DOHH2 (cell line): ENCODE results near the gene CASS4.

Experiments
- H3F3A ChIP-seq: fragments of 200-600 bp; sonication (generic), shearing (Covaris generic); 2 replicates; pipeline ENCODE4 v1.6.0; 2016; ENCODE audit warnings: antibody characterized with exemption, mild to moderate bottlenecking; ENCODE audit not compliant: control insufficient read depth, insufficient read depth
- H3K27ac ChIP-seq: fragments of 200-600 bp; sonication (generic); 2 replicates; pipeline ENCODE4 v1.5.1; 2014; ENCODE audit warnings: low read depth, mild to moderate bottlenecking, low read length, moderate library complexity
- H3K27me3 ChIP-seq: fragments of 200-600 bp; sonication (generic); 2 replicates; pipeline ENCODE4 v1.6.1; 2014; ENCODE audit warnings: mild to moderate bottlenecking, low read length, mixed read lengths; ENCODE audit not compliant: control insufficient read depth
- H3K36me3 ChIP-seq: fragments of 200-600 bp; sonication (generic); 2 replicates; pipeline ENCODE4 v1.6.1; 2014; ENCODE audit warnings: mild to moderate bottlenecking, low read length, moderate library complexity, mixed read lengths; ENCODE audit not compliant: control insufficient read depth
- H3K4me1 ChIP-seq: fragments of 200-600 bp; sonication (generic); 2 replicates; pipeline ENCODE4 v1.6.1; 2014; ENCODE audit warnings: mild to moderate bottlenecking, low read length, mixed read lengths; ENCODE audit not compliant: control insufficient read depth
- H3K4me2 ChIP-seq: fragments of 200-600 bp; sonication (generic); 2 replicates; pipeline ENCODE4 v1.6.0; 2014; ENCODE audit warnings: mild to moderate bottlenecking, low read length, moderate library complexity
- H3K4me3 ChIP-seq: fragments of 200-600 bp; sonication (generic); 2 replicates; pipeline ENCODE4 v1.5.1; 2014; ENCODE audit warnings: mild to moderate bottlenecking, low read length, mixed read lengths
- H3K79me2 ChIP-seq: fragments of 200-600 bp; sonication (generic); 2 replicates; pipeline ENCODE4 v1.6.1; 2014; ENCODE audit warnings: mild to moderate bottlenecking, low read length, mixed read lengths; ENCODE audit not compliant: control insufficient read depth
- H3K9me2 ChIP-seq: fragments of 200-600 bp; sonication (generic); replicated peaks from 2 replicates; pipeline ENCODE4 v1.6.1; 2014; ENCODE audit warnings: mild to moderate bottlenecking, low read length, mixed read lengths; ENCODE audit not compliant: control insufficient read depth
- H3K9me3 ChIP-seq: fragments of 200-600 bp; sonication (generic); 2 replicates; pipeline ENCODE4 v1.6.1; 2014; ENCODE audit warnings: antibody characterized with exemption, low read length, mixed read lengths; ENCODE audit not compliant: control insufficient read depth, insufficient read depth
- H4K20me1 ChIP-seq: fragments of 200-600 bp; sonication (generic); 2 replicates; pipeline ENCODE4 v1.6.0; 2014; ENCODE audit warnings: low read depth, mild to moderate bottlenecking, antibody characterized with exemption, low read length, moderate library complexity; ENCODE audit not compliant: control insufficient read depth, insufficient read depth
- CTCF ChIP-seq: fragments of 200-600 bp; sonication (generic); IDR thresholded peaks from one replicate; pipeline ENCODE4 v1.5.1; 2014; ENCODE audit warnings: antibody characterized with exemption, mild to moderate bottlenecking, low read depth, low read length; ENCODE audit not compliant: poor library complexity, severe bottlenecking
- EZH2phosphoT487 ChIP-seq: fragments of 200-600 bp; sonication (generic); IDR thresholded peaks from 2 replicates; pipeline ENCODE4 v1.6.1; 2017; ENCODE audit warnings: borderline replicate concordance, mild to moderate bottlenecking, antibody characterized with exemption, low read length, moderate library complexity, mixed read lengths

Gene CASS4

GRCh38 chr20:56392881-56393482 is 19.1 kb upstream of the CASS4 start:
- H4K20me1 ChIP-seq, result peaks cover 6% of the 10 kb centered on the region; the same call in 1 of the 2 replicates
- H3K27ac ChIP-seq, result peak overlapping the region; percentile 84
- no peaks in the 10 kb centered on the region for H3K9me3 ChIP-seq
- no peaks in the 10 kb centered on the region for H3K27me3 ChIP-seq
- peak overlapping the region; percentile 97 for H3K4me3 ChIP-seq
- peaks cover 90% of the 10 kb centered on the region for H3K36me3 ChIP-seq
- no peaks in the 10 kb centered on the region for H3K9me2 ChIP-seq
- H3K4me1 ChIP-seq, result peaks cover 31% of the 10 kb centered on the region
- peaks cover 6% of the 10 kb centered on the region for H3F3A ChIP-seq
- H3K79me2 ChIP-seq, result peaks cover 89% of the 10 kb centered on the region
- no peak for TF ChIP-seq CTCF
- H3K4me2 ChIP-seq, result peak overlapping the region; percentile 72

- Histone ChIP-seq H3K36me3 (peaks cover 90% of the 10 kb centered on the region), H3K79me2 (peaks cover 82% of the 10 kb centered on the region)
Measured at GRCh38 chr20:56393653-56394052, 18.4 kb upstream of the CASS4 start.

GRCh38 chr20:56395166-56395565 is 16.9 kb upstream of the CASS4 start:
- H3K79me2 ChIP-seq, result peaks cover 82% of the 10 kb centered on the region
- no peak overlapping the region for H3K4me2 ChIP-seq
- no peak for TF ChIP-seq EZH2phosphoT487
- no peak for TF ChIP-seq CTCF

More at GRCh38 chr20:56393653-56394052, 18.4 kb upstream of the CASS4 start:
- Histone ChIP-seq H3K27me3 (no peaks in the 10 kb centered on the region), H3K27ac (0 out of 2 replicates have a peak overlapping the region, but pooled peaks have one; percentile 84), H4K20me1 (peaks cover 6% of the 10 kb centered on the region; the same call in 1 of the 2 replicates), H3K4me1 (peaks cover 31% of the 10 kb centered on the region), H3F3A (peaks cover 13% of the 10 kb centered on the region), H3K9me3 (no peaks in the 10 kb centered on the region), H3K9me2 (no peaks in the 10 kb centered on the region), H3K4me2 (peak overlapping the region; percentile 72), H3K4me3 (peak overlapping the region; percentile 97)
- TF ChIP-seq EZH2phosphoT487, result no peak
- no peak for TF ChIP-seq CTCF

More at GRCh38 chr20:56395166-56395565, 16.9 kb upstream of the CASS4 start:
- H3K9me3 ChIP-seq, result no peaks in the 10 kb centered on the region
- no peaks in the 10 kb centered on the region for H3K9me2 ChIP-seq
- H3K4me3 ChIP-seq, result no peak overlapping the region
- no peaks in the 10 kb centered on the region for H3K27me3 ChIP-seq
- peaks cover 24% of the 10 kb centered on the region for H3K4me1 ChIP-seq
- H3K27ac ChIP-seq, result no peak overlapping the region
- H3K36me3 ChIP-seq, result peaks cover 90% of the 10 kb centered on the region
- H3F3A ChIP-seq, result peaks cover 24% of the 10 kb centered on the region
- H4K20me1 ChIP-seq, result peaks cover 9% of the 10 kb centered on the region; the same call in 1 of the 2 replicates
